Endometrial microvascular endothelial cells (primary cell): ENCODE results near the gene KIR2DL1. TPM values are rescaled to one million over a fixed set of nuclear protein-coding genes. Genes with fewer than 3 reads are reported as not detected.
"Not testable (repeated sequence)": the region's sequence is repeated elsewhere in the genome, so short reads cannot be mapped to it uniquely, and the experiment has no call there.

Experiments
- in situ Hi-C: cut with HindIII; loops from 2 replicates; pipeline ENCODE4 v1.10.0; 2017; ENCODE audit warnings: low sequenced_read_pairs, low pct_unique_long_range_greater_than_20kb; ENCODE audit errors: inconsistent ontology term
- total RNA-seq: library from RNA; depleted of rRNA; stranded (reverse); fragments of >200 nt; gene quantifications from one replicate; pipeline ENCODE4 v1.2.3, GENCODE V29; 2015; ENCODE audit errors: inconsistent ontology term

KIR2DL1 gene
- total RNA-seq, 1 donor from 2014 or later, result not detected

DNA sequence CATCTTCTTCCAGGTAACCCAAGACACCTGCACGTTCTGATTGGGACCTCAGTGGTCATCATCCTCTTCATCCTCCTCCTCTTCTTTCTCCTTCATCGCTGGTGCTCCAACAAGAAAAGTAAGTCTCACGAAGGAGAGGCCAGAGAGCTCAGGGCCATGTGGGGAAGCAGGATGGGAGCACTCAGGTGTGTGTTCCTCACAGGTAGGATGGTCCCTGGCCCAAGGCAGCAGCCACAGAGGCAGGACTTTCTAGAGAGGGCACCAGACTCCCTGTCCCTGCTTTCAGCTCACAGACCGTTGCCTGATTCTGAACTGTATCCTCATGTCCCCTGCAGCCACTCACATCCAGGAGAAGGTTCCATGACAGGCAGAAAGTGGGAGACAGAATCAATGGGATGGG lies 3.1 kb upstream of the KIR2DL1 start:
- in situ Hi-C loops, result not testable (repeated sequence)

DNA sequence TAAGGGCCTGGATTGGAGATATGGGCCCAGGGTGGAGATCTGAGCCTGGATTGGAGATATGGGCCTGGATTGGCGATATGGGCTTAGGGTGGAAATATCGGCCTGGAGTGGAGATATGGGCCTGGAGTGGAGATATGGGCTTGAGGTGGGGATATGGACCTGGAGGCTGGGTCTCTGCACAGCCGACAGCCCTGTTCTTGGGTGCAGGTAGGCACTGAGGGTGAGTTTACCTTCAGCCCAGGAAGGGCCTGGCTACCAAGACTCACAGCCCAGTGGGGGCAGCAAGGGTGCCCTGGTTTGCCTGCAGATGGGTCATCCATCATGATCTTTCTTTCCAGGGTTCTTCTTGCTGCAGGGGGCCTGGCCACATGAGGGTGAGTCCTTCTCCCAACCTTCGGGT lies 918 bp downstream of the KIR2DL1 start:
- in situ Hi-C loops, result not testable (repeated sequence)

DNA sequence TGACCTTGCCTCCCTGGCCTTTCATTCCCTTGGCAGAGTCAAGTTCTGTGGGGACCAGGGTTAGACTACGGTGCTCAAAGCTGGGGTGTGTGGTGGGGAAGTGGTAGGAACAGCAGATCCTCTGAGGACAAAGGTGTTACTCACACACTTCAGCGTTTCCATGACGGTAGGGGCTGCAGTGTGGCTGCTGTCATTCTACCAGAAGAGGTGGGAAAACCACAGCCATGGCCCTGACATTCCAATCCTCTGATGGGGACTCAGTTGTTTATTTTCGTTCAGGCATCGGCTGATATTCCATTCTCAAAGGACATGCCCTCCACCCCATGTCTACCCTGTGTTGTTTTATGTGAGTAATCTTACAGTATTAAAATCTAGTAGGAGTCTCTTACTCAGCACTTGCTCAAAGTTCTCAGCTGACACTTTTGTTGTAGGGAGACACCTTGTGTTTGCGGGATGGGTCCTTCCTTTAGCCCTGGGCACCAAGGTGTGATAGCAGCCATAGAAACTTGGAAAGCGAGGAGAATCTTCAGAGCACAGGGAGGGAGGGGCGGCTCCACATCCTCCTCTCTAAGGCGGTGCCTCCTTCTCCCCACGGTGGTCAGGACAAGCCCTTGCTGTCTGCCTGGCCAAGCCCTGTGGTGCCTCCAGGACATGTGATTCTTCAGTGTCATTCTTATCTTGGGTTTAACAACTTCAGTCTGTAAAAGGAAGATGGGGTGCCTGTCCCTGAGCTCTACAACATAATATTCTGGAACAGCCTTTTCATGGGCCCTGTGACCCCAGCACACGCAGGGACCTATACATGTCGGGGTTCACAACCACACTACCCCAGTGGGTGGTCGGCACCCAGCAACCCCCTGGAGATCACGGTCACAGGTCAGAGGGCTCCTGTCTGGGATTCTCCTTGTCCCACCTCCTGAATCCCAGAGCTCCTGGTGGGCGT lies 1.7 kb downstream of the KIR2DL1 start:
- in situ Hi-C loops, result not testable (repeated sequence)

DNA sequence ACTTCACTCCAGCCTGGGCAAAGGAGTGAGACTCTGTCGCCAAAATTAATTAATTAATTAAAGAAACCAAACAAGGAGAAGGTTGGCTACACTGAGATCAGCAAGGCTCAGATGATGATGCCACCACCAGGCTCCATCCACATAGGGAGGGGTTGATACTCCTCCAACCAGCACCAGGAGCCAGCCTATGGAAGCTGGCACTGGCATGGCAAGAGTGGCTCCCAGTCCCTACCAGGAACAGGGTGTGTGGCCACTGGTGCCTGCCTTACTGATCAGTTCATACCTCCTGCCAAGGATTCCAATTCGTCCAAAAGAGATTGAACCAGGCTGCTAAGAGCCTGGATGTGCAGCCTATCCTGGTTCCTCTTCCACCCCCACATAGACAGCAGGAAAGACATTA lies 3.1 kb downstream of the KIR2DL1 start:
- in situ Hi-C loops, result not testable (repeated sequence)

DNA sequence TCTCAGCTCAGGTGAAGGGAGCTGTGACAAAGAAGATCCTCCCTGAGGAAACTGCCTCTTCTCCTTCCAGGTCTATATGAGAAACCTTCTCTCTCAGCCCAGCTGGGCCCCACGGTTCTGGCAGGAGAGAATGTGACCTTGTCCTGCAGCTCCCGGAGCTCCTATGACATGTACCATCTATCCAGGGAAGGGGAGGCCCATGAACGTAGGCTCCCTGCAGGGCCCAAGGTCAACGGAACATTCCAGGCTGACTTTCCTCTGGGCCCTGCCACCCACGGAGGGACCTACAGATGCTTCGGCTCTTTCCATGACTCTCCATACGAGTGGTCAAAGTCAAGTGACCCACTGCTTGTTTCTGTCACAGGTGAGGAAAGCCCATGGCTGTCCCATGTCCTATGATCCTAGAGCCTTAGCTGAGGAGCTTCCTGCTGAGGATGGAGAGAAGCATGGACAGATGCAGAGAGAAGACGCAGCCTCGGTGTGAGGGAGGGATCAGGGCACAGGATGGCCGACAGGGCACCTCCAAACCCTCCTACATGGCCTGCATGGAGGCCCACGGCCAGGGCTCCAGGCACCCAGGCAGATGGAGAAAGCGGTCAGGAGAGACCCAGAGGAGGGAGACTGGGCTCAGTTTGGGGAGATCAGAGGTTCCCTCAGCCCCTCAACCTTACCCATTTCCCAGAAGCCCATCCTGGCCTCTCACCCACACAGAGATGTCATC lies 5.7 kb downstream of the KIR2DL1 start:
- in situ Hi-C loops, result not testable (repeated sequence)

DNA sequence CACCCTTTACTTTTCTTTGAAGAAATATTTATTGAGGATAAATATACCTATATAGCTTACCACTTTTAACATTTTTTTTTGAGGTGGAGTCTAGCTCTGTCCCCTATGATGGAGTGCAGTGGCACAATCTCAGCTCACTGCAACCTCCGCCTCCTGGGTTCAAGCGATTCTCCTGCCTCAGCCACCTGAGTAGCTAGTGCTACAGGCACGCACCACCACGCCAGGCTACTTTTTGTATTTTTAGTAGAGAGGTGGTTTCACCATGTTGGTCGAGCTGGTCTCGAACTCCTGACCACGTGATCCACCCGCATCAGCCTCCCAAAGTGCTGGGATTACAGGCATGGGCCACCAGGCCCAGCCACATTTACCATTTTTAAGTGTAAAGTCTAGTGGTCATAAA lies 6.2 kb downstream of the KIR2DL1 start:
- in situ Hi-C loops, result not testable (repeated sequence)

DNA sequence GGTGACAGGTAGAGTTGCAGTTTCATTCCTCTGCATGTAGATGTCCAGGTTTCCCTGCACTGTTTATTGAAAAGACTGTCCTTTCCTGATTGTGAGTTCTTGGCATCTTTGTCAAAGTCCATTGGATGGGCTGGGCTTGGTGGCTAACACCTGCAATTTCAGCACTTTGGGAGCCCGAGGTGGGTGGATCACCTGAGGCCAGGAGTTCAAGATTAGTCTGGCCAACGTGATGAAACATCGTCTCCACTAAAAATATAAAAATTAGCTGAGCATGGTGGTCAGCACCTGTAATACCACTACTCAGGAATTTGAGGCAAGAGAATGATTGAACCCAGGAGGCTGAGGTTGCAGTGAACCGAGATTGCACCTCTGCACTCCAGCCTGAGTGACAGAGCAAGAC lies 8.3 kb downstream of the KIR2DL1 start:
- in situ Hi-C loops, result not testable (repeated sequence)

DNA sequence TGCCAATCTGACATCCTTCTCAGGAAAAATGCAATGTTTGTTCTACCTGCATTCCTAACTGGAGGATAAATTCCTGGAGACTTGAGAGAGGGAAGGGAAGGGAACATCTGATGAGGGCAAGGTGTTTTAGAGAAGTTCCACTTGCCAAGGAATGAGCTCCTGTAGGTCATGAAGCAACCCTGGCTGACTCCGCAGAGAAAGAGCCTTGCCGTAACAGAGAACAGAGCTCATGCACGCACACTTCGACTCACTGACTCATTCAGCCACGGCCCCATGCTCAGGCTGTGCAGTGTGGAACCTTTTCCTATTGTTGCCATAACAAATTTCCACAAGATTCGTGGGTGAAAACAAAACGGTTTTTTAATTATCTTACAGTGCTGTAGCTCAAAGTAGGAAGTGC lies 9.3 kb downstream of the KIR2DL1 start:
- in situ Hi-C loops, result not testable (repeated sequence)

DNA sequence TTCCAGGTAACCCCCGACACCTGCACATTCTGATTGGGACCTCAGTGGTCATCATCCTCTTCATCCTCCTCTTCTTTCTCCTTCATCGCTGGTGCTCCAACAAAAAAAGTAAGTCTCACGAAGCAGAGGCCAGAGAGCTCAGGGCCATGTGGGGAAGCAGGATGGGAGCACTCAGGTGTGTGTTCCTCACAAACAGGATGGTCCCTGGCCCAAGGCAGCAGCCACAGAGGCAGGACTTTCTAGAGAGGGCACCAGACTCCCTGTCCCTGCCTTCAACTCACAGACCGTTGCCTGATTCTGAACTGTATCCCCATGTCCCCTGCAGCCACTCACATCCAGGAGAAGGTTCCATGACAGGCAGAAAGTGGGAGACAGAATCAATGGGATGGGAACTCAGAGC lies 13.3 kb downstream of the KIR2DL1 start:
- in situ Hi-C loops, result not testable (repeated sequence)

DNA sequence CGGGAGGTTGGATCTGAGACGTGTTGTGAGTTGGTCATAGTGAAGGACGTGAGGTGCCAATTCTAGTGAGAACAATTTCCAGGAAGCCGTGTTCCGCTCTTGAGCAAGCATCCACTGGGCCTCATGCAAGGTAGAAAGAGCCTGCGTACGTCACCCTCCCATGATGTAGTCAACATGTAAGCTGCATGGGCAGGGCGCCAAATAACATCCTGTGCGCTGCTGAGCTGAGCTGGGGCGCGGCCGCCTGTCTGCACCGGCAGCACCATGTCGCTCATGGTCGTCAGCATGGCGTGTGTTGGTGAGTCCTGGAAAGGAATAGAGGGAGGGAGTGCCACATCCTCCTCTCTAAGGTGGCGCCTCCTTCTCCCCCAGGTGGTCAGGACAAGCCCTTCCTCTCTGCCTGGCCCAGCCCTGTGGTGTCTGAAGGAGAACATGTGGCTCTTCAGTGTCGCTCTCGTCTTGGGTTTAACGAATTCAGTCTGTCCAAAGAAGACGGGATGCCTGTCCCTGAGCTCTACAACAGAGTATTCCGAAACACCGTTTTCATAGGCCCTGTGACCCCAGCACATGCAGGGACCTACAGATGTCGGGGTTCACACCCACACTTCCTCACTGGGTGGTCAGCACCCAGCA lies 16.6 kb downstream of the KIR2DL1 start:
- in situ Hi-C loops, result not testable (repeated sequence)

DNA sequence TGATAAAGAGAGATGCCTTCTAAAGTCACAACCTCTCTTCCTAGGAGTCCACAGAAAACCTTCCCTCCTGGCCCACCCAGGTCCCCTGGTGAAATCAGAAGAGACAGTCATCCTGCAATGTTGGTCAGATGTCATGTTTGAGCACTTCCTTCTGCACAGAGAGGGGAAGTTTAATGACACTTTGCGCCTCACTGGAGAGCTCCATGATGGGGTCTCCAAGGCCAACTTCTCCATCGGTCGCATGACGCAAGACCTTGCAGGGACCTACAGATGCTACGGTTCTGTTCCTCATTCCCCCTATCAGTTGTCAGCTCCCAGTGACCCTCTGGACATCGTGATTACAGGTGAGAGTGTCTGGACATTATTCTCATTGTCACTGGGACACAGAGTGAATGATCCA lies 18.6 kb downstream of the KIR2DL1 start:
- in situ Hi-C loops, result not testable (repeated sequence)

DNA sequence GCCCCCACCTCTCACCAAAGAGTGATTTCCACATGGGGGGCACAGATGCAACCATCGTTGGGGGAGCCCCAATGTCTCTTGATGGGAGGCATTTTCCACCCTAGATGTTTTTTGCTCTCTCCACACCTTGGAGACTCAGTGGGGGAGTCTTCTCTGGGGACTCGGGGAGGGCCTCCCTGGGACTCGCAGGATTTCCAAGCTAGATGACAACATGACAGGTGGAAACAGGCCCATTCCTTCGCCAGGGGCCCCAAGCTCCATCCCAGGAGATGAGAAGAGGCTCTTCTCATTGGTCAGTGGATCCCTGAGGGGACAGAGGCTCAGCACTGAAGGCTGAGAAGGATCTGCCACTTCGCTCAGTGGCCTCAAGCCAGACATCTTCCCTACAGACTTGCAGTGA lies 21.1 kb downstream of the KIR2DL1 start:
- in situ Hi-C loops, result no loop called here

DNA sequence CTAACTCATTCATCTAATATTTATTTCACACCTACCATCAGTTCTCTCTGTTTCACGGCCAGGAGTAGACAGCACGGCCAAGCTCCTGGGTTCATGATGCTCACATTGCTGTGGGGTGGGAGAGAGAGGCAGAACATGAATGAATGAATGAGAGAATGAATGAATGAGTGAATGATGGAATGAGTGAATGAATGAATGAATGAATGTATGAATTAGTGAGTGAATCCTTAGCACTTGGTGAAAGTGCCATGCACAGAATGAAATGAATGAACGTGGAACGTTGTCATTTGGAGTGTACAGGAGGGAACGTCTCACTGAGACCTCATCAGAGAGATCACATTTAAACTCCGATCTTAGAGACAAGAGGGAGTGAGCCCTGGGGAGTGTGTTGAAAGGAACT lies 21.9 kb downstream of the KIR2DL1 start:
- in situ Hi-C loops, result no loop called here

DNA sequence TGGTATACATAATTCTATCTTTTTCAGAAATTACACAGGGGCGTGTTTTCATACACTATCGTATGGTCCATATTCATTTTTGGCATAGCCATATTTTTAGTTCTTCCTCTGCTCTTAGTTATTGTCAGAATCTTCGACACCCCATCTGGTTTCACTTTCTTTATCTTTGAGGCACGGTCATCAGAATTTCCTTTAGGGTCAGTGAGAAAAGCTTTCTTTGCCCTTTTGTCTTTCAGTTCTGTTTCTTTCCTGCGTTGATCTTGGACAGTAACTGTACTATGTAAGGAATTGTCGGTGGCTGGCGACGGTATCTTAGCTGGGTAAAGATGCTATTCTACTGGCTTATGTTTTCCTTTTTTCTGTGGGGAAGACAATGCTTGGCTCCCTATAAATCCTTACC lies 23.2 kb downstream of the KIR2DL1 start:
- in situ Hi-C loops, result no loop called here

DNA sequence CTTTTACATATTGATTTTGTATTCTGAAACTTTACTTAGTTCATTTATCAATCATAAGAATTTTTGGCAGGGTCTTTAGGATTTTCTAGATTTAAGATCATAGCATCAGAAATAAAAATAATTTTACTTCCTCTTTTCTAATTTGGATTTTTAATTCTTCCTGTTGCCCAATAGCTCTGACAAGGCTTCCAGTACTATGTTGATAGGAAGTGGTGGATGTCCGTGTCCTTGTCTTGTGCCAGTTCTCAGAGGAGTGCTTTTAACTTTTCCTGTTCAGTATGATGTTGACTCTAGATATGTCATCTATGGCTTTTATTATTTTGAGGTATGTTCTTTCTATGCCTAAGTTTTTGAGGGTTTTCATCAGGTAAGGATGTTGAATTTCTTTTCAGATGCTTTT lies 26.2 kb downstream of the KIR2DL1 start:
- in situ Hi-C loops, result no loop called here

DNA sequence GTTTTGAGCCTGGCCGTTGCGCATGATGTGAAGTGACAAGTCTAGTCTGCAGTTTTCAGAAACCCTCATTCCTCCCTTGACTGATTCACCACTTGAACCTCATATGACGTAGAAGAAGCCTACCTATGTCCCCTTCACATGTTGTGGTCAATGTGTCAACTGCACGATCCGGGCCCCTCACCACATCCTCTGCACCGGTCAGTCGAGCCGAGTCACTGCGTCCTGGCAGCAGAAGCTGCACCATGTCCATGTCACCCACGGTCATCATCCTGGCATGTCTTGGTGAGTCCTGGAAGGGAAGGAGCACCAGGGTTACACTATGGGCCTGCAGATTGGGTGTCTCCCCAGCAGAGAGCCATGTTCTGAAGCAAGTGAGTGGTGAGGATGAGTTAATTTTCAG lies 33.8 kb downstream of the KIR2DL1 start, which contains the start of gene KIR2DL4:
KIR2DL4 (plus strand) TSS at position 201 of the 400 bp plus-strand sequence; CDS start at position 243, 42 bp downstream.
- in situ Hi-C loops, result no loop called here

DNA sequence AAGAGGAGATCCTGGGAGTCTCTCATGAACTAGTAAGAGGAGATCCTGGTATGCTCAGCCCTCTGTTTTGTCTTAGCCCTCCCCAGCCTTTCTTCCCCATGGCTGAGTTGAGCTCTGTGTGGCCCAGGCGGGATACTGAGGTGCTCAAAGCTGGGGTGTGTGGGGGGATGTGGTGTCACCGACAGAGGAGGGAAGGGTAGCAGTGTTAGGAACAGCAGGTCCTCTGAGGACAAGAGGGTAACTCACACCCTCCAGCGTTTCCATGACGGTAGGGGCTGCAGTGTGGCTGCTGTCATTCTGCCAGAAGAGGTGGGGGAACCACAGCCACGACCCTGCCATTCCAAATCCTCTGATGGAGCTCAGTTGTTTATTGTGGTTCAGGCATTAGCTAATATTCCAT lies 34.5 kb downstream of the KIR2DL1 start:
- in situ Hi-C loops, result no loop called here

DNA sequence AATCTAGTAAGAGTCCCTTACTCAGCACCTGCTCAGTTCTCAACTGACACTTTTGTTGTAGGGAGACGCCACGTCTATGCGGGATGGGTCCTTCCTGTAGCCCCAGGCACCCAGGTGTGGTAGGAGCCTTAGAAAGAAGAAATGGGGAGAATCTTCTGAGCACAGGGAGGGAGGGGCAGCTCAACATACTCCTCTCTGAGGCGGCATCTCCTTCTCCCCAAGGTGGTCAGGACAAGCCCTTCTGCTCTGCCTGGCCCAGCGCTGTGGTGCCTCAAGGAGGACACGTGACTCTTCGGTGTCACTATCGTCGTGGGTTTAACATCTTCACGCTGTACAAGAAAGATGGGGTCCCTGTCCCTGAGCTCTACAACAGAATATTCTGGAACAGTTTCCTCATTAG lies 35.0 kb downstream of the KIR2DL1 start:
- in situ Hi-C loops, result no loop called here

DNA sequence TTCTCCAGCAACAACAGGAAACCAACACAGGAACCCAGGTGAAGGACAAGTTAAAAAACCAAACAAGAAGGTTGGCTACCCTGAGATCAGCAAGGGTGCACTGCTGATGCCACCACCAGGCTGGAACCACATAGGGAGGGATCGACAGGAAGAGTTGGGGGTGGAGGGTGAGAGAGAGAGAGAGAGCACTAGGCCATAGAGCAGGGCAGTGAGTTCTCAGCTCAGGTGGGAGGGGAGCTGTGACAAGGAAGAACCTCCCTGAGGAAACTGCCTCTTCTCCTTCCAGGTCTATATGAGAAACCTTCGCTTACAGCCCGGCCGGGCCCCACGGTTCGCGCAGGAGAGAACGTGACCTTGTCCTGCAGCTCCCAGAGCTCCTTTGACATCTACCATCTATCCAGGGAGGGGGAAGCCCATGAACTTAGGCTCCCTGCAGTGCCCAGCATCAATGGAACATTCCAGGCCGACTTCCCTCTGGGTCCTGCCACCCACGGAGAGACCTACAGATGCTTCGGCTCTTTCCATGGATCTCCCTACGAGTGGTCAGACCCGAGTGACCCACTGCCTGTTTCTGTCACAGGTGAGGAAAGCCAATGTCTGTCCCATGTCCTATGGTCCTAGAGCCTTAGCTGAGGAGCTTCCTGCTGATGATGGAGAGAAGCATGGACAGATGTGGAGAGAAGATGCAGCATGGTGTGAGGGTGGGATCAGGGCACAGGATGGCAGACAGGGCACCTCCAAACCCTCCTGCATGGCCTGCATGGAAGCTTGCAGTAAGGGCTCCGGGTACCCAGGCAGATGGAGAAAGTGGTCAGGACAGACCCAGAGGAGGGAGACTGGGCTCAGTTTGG lies 36.3 kb downstream of the KIR2DL1 start:
- in situ Hi-C loops, result no loop called here
